ENCODE results near the gene STAG1.

STAG1 gene

GRCh38 chr3:136473716-136474326 lies 278.4 kb downstream of the STAG1 start:
- TF ChIP-seq, protein P1, sequence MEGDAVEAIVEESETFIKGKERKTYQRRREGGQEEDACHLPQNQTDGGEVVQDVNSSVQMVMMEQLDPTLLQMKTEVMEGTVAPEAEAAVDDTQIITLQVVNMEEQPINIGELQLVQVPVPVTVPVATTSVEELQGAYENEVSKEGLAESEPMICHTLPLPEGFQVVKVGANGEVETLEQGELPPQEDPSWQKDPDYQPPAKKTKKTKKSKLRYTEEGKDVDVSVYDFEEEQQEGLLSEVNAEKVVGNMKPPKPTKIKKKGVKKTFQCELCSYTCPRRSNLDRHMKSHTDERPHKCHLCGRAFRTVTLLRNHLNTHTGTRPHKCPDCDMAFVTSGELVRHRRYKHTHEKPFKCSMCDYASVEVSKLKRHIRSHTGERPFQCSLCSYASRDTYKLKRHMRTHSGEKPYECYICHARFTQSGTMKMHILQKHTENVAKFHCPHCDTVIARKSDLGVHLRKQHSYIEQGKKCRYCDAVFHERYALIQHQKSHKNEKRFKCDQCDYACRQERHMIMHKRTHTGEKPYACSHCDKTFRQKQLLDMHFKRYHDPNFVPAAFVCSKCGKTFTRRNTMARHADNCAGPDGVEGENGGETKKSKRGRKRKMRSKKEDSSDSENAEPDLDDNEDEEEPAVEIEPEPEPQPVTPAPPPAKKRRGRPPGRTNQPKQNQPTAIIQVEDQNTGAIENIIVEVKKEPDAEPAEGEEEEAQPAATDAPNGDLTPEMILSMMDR (conservative IDR thresholded peaks at IDR 0.05; ENCODE audit: control insufficient read depth, insufficient read depth, low read depth, low read length): no peak
- DNase-seq (ENCODE audit: low read depth): peak; percentile 38
- H3K4me3 ChIP-seq (ENCODE audit: control insufficient read depth, low read depth, low read length): no peak overlapping the region

- no peak overlapping the region for H3K4me3 ChIP-seq (ENCODE audit: control insufficient read depth, low read depth, low read length)
- peak; percentile 46 for DNase-seq (ENCODE audit: low read depth)
- TF ChIP-seq, protein P1 (conservative IDR thresholded peaks at IDR 0.05; ENCODE audit: control insufficient read depth, insufficient read depth, low read depth, low read length): no peak
Measured at GRCh38 chr3:136465296-136465695, 286.9 kb downstream of the STAG1 start.

DNA sequence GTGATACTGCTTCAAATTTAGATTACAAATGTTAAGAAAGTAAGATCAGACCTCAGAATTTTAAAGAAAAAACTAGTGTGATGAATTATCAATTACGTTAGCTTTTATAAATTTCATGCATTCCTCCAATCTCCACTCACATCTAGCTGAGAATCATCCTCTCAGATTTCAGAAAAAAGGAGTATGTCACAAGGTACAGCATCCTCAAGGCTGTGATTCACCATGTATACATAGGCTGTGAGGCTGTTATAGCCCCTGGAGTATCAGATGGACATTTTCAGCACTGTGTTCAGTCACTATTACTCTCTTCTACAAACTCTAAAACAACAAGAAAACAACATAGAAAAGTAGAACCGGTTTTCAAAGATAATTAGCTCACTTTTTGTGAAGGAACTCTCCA lies 287.7 kb downstream of the STAG1 start:
- DNase-seq (ENCODE audit: low read depth): peak; percentile 79
- TF ChIP-seq, protein P1 (conservative IDR thresholded peaks at IDR 0.05; ENCODE audit: control insufficient read depth, insufficient read depth, low read depth, low read length): no peak

DNA sequence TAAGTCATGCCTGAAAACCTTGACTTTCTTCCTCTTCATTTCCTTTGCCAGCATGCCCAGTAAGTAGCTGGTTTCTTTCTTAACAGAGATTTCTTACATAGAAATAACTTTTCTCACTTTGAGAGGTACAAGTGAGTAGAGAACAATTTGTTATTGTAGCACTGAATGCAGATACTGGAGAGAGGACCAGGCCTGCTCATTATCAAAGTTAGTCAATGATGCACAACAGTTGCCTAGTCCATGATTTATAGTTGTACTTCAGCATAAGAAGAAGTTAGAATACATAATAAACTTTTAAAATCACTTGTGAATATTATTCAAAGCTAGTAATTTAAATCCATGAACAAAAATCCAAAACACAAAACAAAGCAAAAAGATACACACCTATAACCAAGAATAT lies 289.0 kb downstream of the STAG1 start:
- TF ChIP-seq, protein P1 (conservative IDR thresholded peaks at IDR 0.05; ENCODE audit: control insufficient read depth, insufficient read depth, low read depth, low read length): no peak
- no peak for DNase-seq (ENCODE audit: low read depth)
- H3K4me3 ChIP-seq (ENCODE audit: control insufficient read depth, low read depth, low read length): no peak overlapping the region

More for the DNA sequence above, 287.7 kb downstream of the STAG1 start:
- H3K4me3 ChIP-seq (ENCODE audit: control insufficient read depth, low read depth, low read length): no peak overlapping the region

- H3K4me3 ChIP-seq (ENCODE audit: control insufficient read depth, low read depth, low read length): no peak overlapping the region
- TF ChIP-seq, protein P1 (conservative IDR thresholded peaks at IDR 0.05; ENCODE audit: control insufficient read depth, insufficient read depth, low read depth, low read length): no peak
- no peak for DNase-seq (ENCODE audit: low read depth)
Measured at GRCh38 chr3:136457793-136458192, 294.4 kb downstream of the STAG1 start.

DNA sequence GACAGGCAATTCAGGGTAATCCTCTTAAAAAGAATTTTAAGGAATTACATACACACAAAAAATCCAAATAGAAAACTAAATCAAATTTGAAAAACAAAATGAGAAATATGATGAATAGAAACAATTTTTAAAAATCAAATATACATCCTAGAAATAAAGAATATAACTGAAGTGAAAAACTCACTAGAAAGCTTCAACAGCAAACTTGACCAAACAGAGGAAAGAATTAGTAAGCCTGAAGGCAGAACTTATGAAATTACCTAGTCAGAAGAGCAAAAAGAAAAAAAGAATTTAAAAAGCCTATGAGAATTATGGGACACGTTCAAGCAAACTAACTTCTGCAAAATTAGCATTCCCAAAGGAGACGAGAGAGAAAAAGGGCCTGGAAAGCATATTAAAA lies 296.0 kb downstream of the STAG1 start:
- no peak for DNase-seq (ENCODE audit: low read depth)

More for the DNA sequence above, 296.0 kb downstream of the STAG1 start:
- TF ChIP-seq, protein P1 (conservative IDR thresholded peaks at IDR 0.05; ENCODE audit: control insufficient read depth, insufficient read depth, low read depth, low read length): no peak
- H3K4me3 ChIP-seq (ENCODE audit: control insufficient read depth, low read depth, low read length): no peak overlapping the region

Measured in fibroblast of mammary gland (primary cell).